Activated CD4-positive, alpha-beta T cell treated with anti-CD3 and anti-CD28 coated beads, Interleukin-2, amount 50 U/mL, for 16 hours (primary cell): ENCODE results near the gene DENND1A.

Source experiments
- DNase-seq: peaks from one replicate; pipeline ENCODE4 v3.0.0-alpha.2; 2020

The DENND1A gene

DNA sequence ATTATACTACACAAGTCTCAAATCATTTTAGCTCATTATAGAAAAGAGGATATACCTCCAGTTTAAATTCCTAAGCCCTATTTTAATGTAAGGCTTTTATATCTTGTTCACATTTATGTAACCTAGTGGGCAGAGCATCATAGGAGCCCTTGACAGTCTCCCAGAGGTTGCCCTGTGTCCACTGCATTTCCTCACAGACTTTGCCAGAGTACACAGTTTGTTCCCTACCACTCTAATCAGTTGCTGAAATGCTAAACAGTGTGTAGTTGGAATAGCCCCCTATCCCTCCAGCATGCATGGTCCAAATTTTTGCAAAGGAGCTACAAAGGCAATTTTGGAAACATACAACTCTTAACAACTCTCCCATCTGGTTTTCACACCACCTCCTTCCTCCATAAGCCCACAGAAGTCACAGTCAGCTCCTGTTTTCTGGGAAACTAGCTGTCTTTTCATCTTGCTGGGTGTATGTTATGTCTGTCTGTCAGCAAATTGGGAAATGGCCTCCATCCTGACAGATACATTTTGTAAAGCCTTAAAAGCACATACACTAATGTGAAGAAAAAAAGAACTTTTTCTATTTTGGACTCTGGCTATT lies 212.2 kb downstream of the DENND1A start:
- no peak for DNase-seq

DNA sequence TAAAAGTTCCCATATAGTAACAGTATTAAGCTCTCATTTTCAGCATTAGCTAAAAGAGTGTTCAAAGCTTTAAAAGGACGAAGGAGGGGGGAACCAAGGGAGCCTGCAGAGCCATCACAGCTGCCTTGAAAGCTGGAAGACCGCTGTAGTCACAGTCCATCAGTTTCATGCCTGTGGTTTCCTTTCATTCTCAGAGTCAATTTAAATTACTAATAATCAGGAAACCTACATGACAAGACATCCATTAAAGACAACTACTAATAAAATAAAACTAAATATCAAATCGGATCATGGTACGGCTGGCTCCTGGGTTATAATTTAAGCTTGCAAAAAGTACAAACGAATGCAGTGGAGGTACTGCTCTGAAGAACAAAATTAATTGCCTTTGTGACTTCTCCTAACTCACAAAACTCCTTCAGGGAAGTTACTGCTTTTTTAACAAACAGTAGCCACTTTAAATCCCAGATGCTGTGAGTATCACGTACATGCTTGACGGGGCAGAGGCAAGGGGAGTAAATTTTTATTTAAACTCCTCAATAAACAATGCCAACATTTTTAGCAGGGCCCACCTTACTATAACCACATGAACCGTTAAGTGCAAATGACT lies 213.5 kb downstream of the DENND1A start:
- DNase-seq = no peak

DNA sequence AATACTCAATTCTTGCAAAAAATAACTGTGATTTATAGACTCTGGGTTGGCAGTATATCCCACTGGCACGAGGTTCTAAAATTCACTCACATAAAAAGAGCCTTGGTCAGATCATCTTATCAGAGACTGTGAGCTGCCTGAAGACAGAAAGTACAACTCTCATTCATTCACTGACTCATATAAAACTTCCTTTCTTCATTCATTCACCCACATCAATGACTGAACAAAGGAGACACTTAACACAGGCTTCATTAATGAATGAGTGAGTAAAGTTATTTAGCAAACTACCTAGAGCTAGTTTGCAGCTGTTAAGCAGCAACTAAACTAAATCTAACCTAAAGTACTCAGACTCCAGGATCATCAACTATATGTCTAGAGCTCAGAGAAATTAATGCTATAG lies 214.7 kb downstream of the DENND1A start:
- DNase-seq = peak; percentile 10

DNA sequence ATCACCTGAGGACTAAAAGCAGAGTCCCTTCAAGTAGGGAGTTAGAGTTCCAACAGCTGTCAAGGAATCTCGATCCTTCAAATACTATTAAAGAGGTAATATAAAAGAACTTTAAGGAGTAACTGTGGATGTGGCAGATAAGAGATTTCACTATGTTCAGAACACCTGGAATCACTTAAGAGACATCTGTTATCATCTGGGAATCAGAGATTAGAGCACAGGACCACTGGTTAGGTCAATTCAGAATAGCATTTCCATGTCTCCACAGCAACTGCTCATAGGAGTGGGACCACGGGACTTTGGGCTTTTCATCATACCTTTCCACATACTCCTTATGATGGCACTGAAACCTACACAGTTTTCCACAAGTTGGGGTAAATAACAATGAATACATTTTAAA lies 216.6 kb downstream of the DENND1A start:
- DNase-seq = no peak

DNA sequence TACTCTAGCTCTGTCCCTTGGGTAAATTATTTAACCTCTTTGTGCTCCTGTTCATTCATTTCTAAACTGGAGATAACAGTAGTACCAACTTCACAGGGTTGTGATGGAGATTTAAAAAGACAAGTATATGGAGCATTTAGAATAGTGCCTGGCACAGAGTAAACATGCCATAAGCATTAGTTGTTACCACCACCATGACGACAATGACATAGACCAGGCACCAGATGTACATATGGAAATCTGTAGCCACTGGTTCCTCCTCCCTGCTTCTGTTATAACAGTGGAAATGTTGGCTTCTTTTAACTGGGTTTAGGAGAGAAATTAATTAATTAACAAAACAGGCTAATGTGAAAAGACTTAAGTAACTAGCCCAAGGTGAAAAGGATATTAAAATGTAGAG lies 217.5 kb downstream of the DENND1A start:
- no peak for DNase-seq

DNA sequence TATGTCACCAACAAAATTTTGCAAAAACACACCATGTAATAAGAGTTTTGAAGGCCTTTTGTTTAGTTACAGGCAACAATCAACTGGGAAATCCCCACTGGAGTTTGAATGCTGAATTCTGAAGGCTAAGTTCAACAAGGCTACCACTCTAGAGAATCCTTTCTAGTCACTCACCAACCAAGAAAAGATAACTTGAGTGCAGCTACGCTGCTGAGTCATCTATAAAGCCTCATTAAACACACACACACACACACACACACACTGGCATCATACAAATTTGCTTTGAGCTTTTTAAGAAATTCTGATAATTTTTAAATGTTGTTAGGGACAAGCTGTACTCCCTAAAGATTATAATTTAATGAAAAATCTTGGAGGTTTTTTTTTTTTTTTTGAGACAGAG lies 219.6 kb downstream of the DENND1A start:
- no peak for DNase-seq

DNA sequence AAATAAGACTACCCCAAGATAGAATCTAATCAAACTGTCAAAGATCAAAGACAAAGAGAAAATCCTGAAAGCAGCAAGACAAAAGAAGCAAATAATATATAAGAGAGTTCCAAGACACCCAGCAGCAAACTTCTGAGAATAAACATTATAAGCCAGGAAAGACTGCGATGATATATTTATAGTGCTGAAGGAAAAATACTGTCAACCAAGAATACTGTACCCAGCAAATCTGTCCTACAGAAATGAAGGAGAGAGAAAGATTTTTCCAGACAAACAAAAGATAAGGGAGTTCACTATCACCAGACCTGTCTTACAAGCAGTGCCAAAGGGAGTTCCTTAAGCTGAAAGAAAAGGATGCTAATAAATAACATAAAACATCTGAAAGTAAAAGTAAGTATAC lies 227.4 kb downstream of the DENND1A start:
- no peak for DNase-seq

DNA sequence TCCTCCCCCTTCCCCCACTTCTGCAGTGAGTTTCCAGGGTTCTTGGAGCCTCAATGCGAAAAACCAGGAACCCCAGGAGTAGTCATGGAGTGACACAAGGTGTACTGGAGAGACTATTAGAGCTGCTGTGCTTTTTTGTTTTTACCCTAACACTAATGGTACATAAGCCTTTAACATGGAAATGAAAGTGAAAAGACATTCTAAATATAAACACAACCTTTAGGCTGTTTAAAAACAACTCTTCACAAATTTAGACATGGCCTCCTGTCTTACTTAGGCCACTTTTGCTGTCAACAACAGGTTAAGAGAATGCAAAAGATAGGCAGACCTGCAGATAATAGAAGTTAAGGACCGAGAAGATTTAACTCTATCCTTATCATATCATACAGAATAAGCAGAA lies 232.2 kb downstream of the DENND1A start:
- no peak for DNase-seq

DNA sequence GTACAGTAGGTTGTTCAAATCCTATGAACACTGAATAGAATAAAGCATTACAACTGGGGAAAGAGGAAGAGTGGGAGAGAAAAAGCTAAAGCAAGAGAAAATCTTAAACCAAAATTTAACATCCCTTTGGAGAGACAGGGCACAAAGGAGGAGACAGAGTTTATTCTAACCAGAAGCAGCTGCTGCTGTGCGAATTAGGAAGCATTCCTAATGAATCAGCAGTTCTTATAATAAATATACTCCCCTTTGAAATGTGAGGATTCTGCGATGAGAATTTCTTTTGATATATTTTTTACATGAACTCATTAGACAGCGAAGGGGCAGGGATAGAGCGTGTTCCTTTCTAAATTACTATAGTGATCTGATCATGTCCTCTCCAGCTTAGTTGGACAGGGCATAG lies 233.4 kb downstream of the DENND1A start:
- no peak for DNase-seq

DNA sequence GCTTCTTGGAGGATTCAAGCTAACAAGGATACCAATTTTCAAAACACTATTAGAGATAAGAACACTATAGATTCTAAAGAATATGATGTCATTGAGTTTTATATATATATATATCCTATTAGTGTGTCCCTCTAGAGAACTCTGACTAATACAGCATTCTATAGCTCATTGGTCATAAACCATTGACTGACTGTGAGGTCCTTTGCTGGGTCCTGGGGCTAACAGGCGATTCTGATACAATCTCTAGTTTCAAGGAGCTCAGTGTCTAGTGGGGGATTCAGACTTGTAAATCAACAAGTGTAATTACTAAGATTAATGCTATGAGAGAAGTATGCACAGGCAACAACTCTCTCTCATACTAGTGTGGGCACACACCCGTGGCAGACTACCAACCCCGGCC lies 234.5 kb downstream of the DENND1A start:
- DNase-seq = no peak

DNA sequence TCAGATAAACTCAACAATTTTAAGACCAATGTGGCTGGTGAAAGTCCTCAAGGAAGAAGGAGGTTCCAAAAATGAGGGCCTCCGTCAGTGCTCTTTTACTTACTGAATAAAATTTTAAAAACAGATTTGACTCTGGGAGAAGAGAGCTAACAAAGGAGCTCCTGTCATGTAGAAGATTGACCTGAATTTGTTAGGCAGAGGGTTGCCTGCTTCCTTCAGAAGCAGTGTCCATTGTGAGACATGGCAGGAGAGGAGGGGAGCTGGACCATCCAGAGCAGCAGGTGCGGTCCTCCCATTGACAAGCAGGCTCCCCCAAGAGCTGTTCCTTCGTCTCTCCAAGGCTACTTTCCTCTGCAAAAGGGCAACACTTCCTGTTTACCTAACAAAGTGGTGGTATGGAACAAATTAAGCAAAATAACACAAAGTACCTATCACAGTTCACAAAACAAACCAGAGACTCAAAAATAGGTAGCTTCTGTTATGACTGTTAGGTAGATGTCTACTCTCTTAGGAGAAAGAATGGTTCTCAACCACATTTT lies 238.1 kb downstream of the DENND1A start:
- DNase-seq = no peak

DNA sequence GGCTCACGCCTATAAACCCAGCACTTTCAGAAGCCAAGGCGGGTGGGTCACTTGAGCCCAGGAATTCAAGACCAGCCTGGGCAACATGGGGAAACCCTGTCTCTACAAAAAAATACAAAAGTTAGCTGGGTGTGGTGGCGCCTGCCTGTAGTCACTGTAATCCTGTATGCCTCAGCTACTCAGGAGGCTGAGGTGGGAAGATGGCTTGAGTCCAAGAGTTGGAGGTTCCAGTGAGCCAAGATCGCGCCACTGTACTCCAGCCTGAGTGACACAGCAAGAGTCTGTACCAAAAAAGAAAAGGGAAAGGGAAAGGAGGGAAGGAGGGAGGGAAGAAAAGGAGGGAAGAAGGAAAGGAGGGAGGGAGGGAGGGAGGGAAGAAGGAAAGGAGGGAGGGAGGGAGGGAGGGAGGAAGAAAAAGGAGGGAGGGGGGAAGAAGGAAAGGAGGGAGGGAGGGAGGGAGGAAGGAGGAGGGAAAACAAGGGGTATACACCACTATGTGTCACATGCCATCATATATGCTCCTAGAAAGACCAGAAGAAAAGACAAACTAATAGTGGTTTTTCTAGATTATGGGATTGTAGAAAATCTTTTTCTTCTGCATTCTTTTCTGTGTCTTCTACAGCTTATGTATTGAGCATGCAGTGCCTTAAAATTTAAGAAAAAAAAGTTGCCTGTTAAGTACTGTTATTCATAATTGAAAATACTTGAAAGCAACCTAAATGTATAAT lies 240.1 kb downstream of the DENND1A start:
- DNase-seq = no peak

DNA sequence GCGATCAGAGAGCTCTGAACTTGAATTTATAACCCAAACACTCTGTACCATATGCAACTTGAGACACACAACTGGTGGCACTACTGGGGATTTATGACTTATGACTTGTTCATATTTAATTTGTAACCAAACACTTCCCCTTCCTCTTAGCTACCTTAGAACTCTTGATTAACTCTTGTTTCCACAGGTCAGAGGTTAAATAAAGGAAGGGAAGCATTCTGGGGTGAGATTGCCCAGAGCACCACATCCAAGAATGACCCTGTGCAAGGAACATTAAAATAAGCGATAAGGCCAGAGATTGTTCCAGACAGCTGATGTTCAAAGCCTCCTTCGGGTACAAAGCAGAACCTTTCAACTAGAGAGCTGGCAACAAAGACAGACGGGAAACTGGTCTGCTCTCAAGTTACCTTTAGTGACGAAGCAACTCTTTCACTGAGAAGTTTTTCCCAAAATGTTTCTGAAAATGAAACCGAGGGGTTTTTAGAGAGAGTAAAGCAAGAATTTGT lies 242.6 kb downstream of the DENND1A start:
- DNase-seq = no peak

DNA sequence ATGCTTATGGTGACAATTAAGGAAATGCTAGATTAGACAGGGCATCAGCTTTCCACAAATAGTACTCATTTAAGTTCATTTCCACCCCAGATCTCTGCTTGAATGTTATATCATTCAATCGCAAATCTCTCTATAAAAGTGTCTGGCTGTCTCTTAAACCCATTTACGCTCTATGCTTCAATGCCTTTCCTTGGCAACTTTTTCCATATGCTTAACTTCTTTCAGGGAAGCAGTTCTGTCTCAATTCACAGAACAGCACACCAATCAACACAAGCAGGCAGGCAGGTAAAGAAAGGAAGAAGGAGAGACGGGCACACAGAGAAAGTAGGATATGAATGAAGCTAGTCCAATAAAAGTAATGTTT lies 243.1 kb downstream of the DENND1A start:
- DNase-seq = no peak

DNA sequence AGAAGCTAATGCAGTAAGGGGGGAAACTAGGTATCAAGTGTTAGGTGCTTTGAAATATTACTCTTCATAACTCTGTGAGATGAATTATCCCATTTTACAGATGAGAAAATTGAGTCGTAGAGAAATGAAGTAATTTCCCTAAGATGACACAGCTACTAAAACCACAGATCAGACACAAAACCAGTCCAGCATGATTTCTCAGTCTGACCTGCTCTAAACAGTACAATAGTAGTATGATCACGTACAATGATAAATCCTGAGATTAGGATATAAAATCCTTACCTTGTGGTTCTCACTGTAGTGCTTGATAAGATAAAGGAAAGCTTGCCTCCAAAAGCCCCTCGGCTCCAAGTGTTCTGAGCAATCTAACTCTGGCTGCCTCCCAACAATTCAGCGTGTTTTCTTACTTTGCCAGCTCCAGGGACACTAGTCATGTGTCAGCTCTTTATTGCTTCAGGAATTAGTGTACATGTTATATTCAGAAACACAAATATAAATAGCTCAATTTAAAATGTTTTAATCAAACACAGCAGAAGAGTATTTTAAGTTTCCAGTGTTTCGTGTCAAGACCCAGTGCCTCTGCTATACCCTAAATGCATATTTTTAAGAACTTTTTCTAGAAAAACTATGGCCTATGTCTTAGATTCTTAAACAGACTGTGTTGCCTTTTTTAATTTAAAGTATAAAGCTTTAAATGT lies 243.6 kb downstream of the DENND1A start:
- no peak for DNase-seq

DNA sequence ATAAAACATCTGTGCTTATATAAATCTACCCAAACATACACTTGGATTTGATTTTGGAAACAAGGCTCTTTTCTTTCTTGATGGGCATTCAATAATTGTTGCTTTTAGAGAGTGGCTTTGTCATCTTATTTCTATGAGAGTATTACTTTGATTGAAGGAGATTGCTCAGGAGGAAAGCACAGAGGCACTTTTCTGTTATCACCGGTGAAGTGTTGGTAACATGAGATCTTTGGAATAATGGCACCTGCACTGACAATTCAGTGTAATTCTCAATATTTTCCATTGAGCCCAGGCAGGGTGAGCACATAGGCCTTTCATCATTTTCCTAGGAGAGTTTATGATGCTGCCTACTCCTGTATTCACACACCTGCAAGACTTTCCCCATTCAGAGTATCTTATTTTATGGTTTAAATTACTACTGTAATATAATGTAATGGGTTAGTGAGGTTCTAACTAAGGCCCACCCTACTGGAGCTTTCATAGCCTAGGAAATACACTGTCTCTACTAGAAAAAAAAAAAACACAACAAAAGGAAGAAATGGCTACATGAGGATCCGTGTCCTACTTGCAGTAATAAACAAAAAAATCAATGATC lies 244.3 kb downstream of the DENND1A start:
- DNase-seq = no peak

DNA sequence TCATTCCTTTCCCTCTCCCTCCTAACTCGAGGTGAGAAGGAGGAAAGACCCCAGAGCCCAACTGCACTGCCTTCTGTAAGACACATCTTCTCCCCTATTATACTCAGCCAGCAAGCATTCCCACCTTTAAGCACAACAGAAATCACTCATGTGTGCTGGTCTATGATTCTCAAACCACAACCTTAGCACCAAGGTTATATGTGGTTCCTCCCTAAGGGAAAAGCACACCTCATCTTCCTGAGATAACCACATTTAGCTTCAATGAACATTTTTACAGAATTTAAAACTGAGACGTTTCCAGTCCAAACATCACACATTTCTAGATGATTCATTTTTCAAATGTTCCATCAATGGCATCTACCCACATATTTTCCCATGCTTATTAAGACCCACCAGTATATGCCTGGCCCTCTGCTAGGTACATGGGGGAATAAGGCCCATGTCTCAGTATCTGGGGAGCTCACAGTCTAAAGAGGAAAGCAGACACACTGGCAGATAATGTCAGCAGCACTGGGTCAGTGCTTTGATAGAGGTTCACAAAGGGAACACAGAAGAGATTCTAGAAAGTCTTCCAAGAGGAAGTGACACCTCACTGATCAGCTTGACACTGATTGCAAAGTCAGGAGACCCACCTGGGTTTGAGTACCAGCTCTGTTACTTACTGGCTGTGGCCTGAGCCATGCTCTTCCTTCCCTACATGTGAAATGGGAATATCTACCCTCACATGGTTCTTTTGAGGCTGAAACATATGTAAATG lies 245.4 kb downstream of the DENND1A start:
- DNase-seq = peak; percentile 2

DNA sequence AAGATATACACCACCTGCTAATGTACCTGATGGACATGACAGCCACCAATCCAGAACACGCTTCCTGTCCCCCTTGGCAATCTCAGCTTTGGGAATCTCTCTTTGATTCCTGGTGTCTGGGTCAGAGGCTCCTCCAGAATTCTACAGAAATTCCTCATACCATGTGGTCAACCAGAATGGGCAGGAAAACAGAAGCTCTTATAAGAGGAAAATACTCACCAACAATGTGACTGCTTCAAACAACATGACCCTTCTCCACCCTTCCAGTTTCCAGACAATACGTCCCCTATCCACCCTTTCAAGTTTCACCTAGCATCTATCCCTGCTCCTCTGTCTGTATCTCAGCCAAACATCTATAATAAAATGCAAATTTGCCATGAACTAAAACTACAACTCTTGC lies 247.2 kb downstream of the DENND1A start:
- DNase-seq = no peak

DNA sequence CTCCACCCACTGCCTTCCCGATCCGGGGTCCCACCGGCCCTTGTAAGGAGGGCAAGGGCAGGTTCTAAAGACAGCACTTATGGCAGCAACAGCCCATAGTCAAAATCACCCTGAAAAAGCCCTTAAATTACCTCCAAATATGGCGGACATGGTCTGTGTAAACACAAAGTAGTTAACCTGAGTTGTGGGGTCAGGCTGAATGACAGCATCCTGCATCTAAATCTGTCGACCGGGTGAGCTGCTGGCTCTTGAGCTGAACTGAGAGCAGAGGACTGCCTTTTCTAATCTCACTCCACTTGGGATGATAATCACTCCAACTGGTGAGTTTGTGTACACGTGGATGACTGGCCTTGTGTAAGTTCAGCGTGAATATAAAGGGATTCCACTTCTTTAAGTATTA lies 249.6 kb downstream of the DENND1A start:
- DNase-seq = no peak

DNA sequence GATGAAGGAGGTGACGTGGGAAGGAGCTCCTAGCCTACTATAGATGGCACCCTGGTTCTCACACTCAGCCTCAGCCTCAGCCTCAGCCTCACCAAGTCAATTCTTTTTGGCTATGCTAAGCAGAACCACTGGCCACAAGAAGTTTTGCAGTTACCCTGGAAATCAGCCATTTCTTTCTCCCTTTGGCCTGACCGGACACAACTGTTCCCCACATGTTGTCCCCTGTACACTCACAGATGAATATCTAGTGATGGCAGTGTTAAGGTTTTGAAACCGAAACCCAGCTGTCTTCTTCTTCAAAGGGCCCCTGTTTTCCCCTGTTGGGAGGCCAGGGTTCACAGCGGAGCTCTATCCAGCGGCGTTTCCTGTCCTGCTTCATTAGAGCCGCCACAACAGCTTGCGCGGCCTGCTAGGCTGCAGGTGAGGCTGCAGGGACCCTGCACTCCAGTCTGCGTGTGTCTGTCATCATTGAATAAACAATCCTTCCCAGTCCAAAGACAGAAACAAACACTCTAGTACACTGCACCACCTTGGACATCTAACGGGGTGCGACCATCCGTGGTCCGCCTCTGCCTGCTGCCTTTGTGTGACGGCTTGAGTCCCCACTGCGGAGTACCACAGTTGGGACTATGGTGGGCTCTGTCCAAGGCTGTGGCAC lies 250.5 kb downstream of the DENND1A start:
- DNase-seq = peak; percentile 20

DNA sequence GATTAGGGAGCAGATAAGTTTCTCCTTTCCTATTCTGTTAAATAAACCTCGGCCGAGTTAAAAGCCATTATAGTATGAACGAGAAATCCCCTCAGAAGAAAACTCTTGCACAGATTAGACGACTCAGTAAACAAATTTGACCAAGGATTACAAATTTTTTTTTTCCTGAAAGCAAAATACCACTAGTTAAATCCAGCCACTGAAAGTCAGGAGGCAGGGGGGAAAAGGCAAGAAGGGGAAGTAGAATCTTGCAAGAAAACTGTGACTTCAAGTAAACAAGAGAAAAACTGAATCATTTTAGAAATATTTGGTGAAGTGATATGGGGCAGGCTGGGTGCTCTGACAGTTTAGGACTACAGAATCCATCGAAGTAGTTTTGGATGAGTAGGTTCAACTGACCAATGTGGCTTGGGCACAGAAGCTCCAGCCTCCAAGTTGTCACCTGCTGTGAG lies 251.0 kb downstream of the DENND1A start:
- DNase-seq = no peak
